ENCODE data around the gene DNPH1. TPM values are rescaled to one million over a fixed set of nuclear protein-coding genes. Genes with fewer than 3 reads are reported as not detected.

Gene DNPH1
- total RNA-seq, 1 experiment from 2014 or later: 47.0 TPM

GRCh38 chr6:43271103-43271815 is 42.0 kb upstream of the DNPH1 start:
- H4K8ac ChIP-seq (replicated peaks; ENCODE audit: insufficient read length, low read depth, low read length): no peak overlapping the region
- no peak overlapping the region for H2BK12ac ChIP-seq (ENCODE audit: insufficient read length, low read depth, low read length)
- H3K9ac ChIP-seq (ENCODE audit: extremely low read depth, insufficient read length, low read length): no peak overlapping the region
- H2BK20ac ChIP-seq (ENCODE audit: low read depth, low read length, poor library complexity, severe bottlenecking): no peak overlapping the region
- no peak overlapping the region for H3T11ph ChIP-seq (ENCODE audit: low read length)
- no peak overlapping the region; a peak in 2 of 7 replicates for H3K27ac Mint-ChIP-seq
- TF ChIP-seq CTCF (conservative IDR thresholded peaks at IDR 0.05): no peak
- peaks cover 37 to 54% of the 10 kb centered on the region in 2 experiments for H3K4me1 Mint-ChIP-seq
- H3K14ac ChIP-seq (ENCODE audit: insufficient read depth, low read length): no peak overlapping the region
- H3K4ac ChIP-seq (ENCODE audit: low read depth, low read length): no peak overlapping the region
- no peak overlapping the region for H3K18ac ChIP-seq (ENCODE audit: insufficient read length, low read depth, low read length)
- H3K36me3 Mint-ChIP-seq (ENCODE audit: insufficient read depth in 1 of 3, low read depth in 3 of 3): no peaks in the 10 kb centered on the region; a peak in 1 of 7 replicates
- no peaks in the 10 kb centered on the region for H3K79me1 ChIP-seq (ENCODE audit: insufficient read depth, low read depth, low read length, poor library complexity, severe bottlenecking)
- no peak overlapping the region for H3K27ac ChIP-seq (ENCODE audit: insufficient read length, low read depth, low read length)
- DNase-seq: no peak
- no peak overlapping the region for H3K4me2 ChIP-seq (ENCODE audit: insufficient read depth, insufficient read length, low read length)
- H4K20me1 ChIP-seq (ENCODE audit: control insufficient read depth, insufficient read depth, insufficient read length): no peaks in the 10 kb centered on the region
- no peak overlapping the region for H2AK5ac ChIP-seq (ENCODE audit: insufficient read length, low read length)
- peaks cover 22% of the 10 kb centered on the region for H3K27me3 ChIP-seq (ENCODE audit: insufficient read depth, low read length)
- no peaks in the 10 kb centered on the region for H3K79me2 ChIP-seq (ENCODE audit: insufficient read depth, low read length)
- H3K23ac ChIP-seq (ENCODE audit: insufficient read length, low read depth, low read length): no peak overlapping the region
- H3K23me2 ChIP-seq (ENCODE audit: insufficient read length, low read depth, low read length, poor library complexity, severe bottlenecking): peaks cover 10% of the 10 kb centered on the region
- H3K56ac ChIP-seq (ENCODE audit: insufficient read length, low read depth, low read length): no peak overlapping the region
- H2BK15ac ChIP-seq (ENCODE audit: low read depth, low read length): no peak overlapping the region
- H3K4me3 Mint-ChIP-seq: no peak overlapping the region
- H2BK5ac ChIP-seq (ENCODE audit: insufficient read length, low read length): no peak overlapping the region
- H2BK120ac ChIP-seq (ENCODE audit: low read depth, low read length, poor library complexity, severe bottlenecking): no peak overlapping the region
- no CpG with 5 or more reads among the region's 8 CpGs for WGBS (ENCODE audit: extremely low coverage, insufficient read length, low lambda C conversion rate)
- H2AFZ ChIP-seq (ENCODE audit: low read length): no peak overlapping the region
- no peaks in the 10 kb centered on the region for H3K9me3 ChIP-seq (ENCODE audit: control insufficient read depth, low read depth, low read length)
- H4K5ac ChIP-seq (ENCODE audit: insufficient read length, low read depth, low read length): no peak overlapping the region
- peaks cover 10% of the 10 kb centered on the region; the same call in 1 of the 2 replicates for H3K4me1 ChIP-seq (ENCODE audit: insufficient read depth, low read length)
- peaks cover 80% of the 10 kb centered on the region for H3K27me3 Mint-ChIP-seq (ENCODE audit: low read depth)
- no peak overlapping the region for H4K91ac ChIP-seq (ENCODE audit: insufficient read length, low read depth, low read length)
- no peaks in the 10 kb centered on the region; a peak in 1 of 5 replicates for H3K9me3 Mint-ChIP-seq
